ENCODE data around the gene ZFYVE26. TPM values are rescaled to one million over a fixed set of nuclear protein-coding genes. Genes with fewer than 3 reads are reported as not detected.

ZFYVE26 gene
- total and polyA plus RNA-seq, 10 of the 15 experiments (the other 5 are each of a cell fraction or from before 2014, with no cell fraction given) = 1.00 to 25.6 (median 12.0) TPM

DNA sequence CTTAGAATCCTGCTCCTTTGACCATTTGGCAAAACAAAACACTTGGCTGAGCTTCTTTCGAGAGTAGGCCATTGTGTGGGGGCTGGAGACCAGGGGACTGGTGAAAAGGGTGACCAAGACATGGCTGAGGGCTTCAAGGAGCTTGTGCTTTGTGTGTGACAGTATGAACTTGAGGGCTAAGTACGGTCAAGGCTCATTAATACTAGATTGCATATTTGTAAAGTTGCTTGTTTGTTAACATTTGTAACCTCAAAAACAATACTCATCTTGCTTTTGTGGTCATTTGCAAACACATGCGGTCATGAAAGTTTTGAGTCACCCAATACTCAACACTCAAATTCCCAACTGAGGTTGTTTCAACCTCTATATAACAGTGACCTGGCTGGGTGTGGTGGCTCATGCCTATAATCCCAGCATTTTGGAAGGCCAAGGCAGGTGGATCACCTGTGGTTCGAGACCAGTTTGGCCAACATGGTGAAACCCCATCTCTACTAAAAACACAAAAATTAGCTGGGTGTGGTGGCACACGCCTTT is 42.5 kb downstream of the ZFYVE26 start:
- RAD21 ChIA-PET (ENCODE audit: unreplicated experiment) = no interaction called here
- no peaks in the 10 kb centered on the region for H3K79me2 ChIP-seq (ENCODE audit: control insufficient read depth, insufficient read depth, low read length)
- H3K36me3 ChIP-seq (ENCODE audit: control insufficient read depth in 2 of 2, insufficient read depth in 2 of 2, low read length in 1 of 2) = peaks cover 8 to 43% of the 10 kb centered on the region in 2 experiments
- H3K9me3 ChIP-seq (replicated peaks; ENCODE audit: control insufficient read depth, insufficient read depth, low read length) = no peaks in the 10 kb centered on the region
- FAIRE-seq (no peak), DNase-seq (ENCODE audit: low read depth, low spot score) (no peak), ATAC-seq (no peak)
- H3K4me3 ChIP-seq = no peak overlapping the region
- CTCF ChIA-PET = interaction anchor here (0.5 to 0.6 kb wide), 2 partner anchors 70 to 349 kb away, joined by 3 read pairs; no protein-coding TSS in a partner anchor
- TF ChIP-seq, protein P1, sequence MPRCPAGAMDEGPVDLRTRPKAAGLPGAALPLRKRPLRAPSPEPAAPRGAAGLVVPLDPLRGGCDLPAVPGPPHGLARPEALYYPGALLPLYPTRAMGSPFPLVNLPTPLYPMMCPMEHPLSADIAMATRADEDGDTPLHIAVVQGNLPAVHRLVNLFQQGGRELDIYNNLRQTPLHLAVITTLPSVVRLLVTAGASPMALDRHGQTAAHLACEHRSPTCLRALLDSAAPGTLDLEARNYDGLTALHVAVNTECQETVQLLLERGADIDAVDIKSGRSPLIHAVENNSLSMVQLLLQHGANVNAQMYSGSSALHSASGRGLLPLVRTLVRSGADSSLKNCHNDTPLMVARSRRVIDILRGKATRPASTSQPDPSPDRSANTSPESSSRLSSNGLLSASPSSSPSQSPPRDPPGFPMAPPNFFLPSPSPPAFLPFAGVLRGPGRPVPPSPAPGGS (IDR thresholded peaks at IDR 0.05; ENCODE audit: borderline replicate concordance, insufficient read depth, low read depth, low read length, poor library complexity, severe bottlenecking) = peak; percentile 52
- TF ChIP-seq SMAD5 (IDR thresholded peaks at IDR 0.05; ENCODE audit: low read depth) = no peak
- H3K9ac ChIP-seq (ENCODE audit: control insufficient read depth, insufficient read depth, low read length) = no peak overlapping the region
- WGBS (ENCODE audit: insufficient coverage, insufficient replicate concordance, low lambda C conversion rate, missing lambda C conversion rate) = 85% methylated on average over 5 of the region's 5 CpGs
- H4K20me1 ChIP-seq (ENCODE audit: control insufficient read depth, insufficient read depth) = no peaks in the 10 kb centered on the region
- in situ Hi-C loops (cut with MboI) (no loop called here), intact Hi-C loops (cut with micrococcal nuclease; ENCODE audit: unreplicated experiment) (no loop called here)
- POLR2A ChIA-PET = interaction anchor here (0.7 kb wide), 1 partner anchor 33 kb away, joined by 4 read pairs; no protein-coding TSS in a partner anchor
- H2AFZ ChIP-seq (ENCODE audit: control insufficient read depth, low read depth, low read length) = no peak overlapping the region
- no peak overlapping the region for H3K27ac ChIP-seq (ENCODE audit: control insufficient read depth, insufficient read depth)
- no peaks in the 10 kb centered on the region for H3K4me1 ChIP-seq (ENCODE audit: control insufficient read depth, insufficient read depth, low read length)
- no peaks in the 10 kb centered on the region for H3K27me3 ChIP-seq (replicated peaks in 1 of 2; ENCODE audit: control insufficient read depth in 2 of 2, insufficient read depth in 2 of 2, low read length in 1 of 2)
- BruUV-seq (replicated peaks) = no TSS peak
- SMC1A ChIA-PET (ENCODE audit: uncharacterized antibody, unreplicated experiment) = no interaction called here
- H3K4me2 ChIP-seq (ENCODE audit: control insufficient read depth, insufficient read depth) = no peak overlapping the region

DNA sequence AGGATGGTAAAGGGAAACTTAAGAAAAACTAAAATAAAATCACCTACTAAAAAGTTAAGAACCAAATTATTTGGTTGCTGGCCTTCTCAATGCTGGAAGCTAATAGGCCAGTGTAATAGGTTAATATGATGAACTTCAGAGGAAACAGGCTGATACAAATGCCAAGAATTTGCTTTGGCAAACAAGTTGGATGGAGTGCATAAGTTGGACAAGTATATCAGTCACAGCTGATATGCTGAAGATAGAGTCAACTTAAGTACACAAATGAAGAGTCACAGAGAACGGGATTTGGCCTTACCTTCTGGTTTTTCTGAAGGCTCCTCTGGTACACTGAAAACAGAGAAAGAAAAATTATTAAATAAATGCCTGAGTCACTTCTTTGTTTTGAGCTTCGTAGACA is 48.2 kb downstream of the ZFYVE26 start:
- Histone ChIP-seq H3K4me2 (ENCODE audit: control insufficient read depth, insufficient read depth) (no peak overlapping the region), H3K27ac (ENCODE audit: control insufficient read depth, insufficient read depth) (no peak overlapping the region), H3K36me3 (ENCODE audit: control insufficient read depth in 2 of 2, insufficient read depth in 2 of 2, low read length in 1 of 2) (peaks cover 12 to 46% of the 10 kb centered on the region in 2 experiments), H3K9ac (ENCODE audit: control insufficient read depth, insufficient read depth, low read length) (no peak overlapping the region), H3K79me2 (ENCODE audit: control insufficient read depth, insufficient read depth, low read length) (no peaks in the 10 kb centered on the region), H2AFZ (ENCODE audit: control insufficient read depth, low read depth, low read length) (no peak overlapping the region), H4K20me1 (ENCODE audit: control insufficient read depth, insufficient read depth) (no peaks in the 10 kb centered on the region), H3K9me3 (replicated peaks; ENCODE audit: control insufficient read depth, insufficient read depth, low read length) (no peaks in the 10 kb centered on the region), H3K4me3 (no peak overlapping the region), H3K4me1 (ENCODE audit: control insufficient read depth, insufficient read depth, low read length) (no peaks in the 10 kb centered on the region), H3K27me3 (replicated peaks in 1 of 2; ENCODE audit: control insufficient read depth in 2 of 2, insufficient read depth in 2 of 2, low read length in 1 of 2) (no peaks in the 10 kb centered on the region)
- 98% methylated on average over 2 of the region's 2 CpGs for WGBS (ENCODE audit: insufficient coverage, insufficient replicate concordance, low lambda C conversion rate, missing lambda C conversion rate)
- DNase-seq (ENCODE audit: low read depth, low spot score) (no peak), FAIRE-seq (no peak), ATAC-seq (no peak)
- ChIA-PET CTCF (no interaction called here), POLR2A (no interaction called here), SMC1A (ENCODE audit: uncharacterized antibody, unreplicated experiment) (no interaction called here), RAD21 (ENCODE audit: unreplicated experiment) (no interaction called here)
- no TSS peak for BruUV-seq (replicated peaks)
- intact Hi-C loops (cut with micrococcal nuclease; ENCODE audit: unreplicated experiment) (no loop called here), in situ Hi-C loops (cut with MboI) (no loop called here)
- no peak for TF ChIP-seq NRF1 (conservative IDR thresholded peaks at IDR 0.05; ENCODE audit: low read depth, low read length)

All from GM12878 (cell line).